Neutrophil (primary cell): Measurements from ENCODE around the gene TNS3.

Experiments used
- H3K27ac ChIP-seq: fragments of 200-600 bp; sonication (generic); 2 replicates; pipeline ENCODE4 v1.5.1; 2016; ENCODE audit warnings: mild to moderate bottlenecking, moderate library complexity
- H3K27me3 ChIP-seq: fragments of 200-600 bp; sonication (generic); 2 replicates; pipeline ENCODE4 v1.6.0; 2016; ENCODE audit warnings: mild to moderate bottlenecking
- H3K36me3 ChIP-seq: fragments of 200-600 bp; sonication (generic); 2 replicates; pipeline ENCODE4 v1.5.1; 2017
- H3K4me1 ChIP-seq, 2 experiments: fragments of 200-600 bp in 1 of 2; sonication (generic) in 1 of 2; 1 replicate in 1 of 2; 2 replicates in 1 of 2; pipeline versions ENCODE4 v1.5.1 to v1.6.1; 2013 to 2016; ENCODE audit warnings: low read depth in 1 of 2, low read length in 1 of 2, mild to moderate bottlenecking in 1 of 2, moderate library complexity in 1 of 2; ENCODE audit not compliant: control insufficient read depth in 1 of 2, insufficient read depth in 1 of 2
- H3K4me3 ChIP-seq, 2 experiments: fragments of 200-600 bp in 1 of 2; sonication (generic) in 1 of 2; 1 replicate in 1 of 2; 2 replicates in 1 of 2; pipeline ENCODE4 v1.5.1; 2013 to 2016; ENCODE audit warnings: low read depth in 1 of 2, low read length in 1 of 2, mild to moderate bottlenecking in 1 of 2, moderate library complexity in 1 of 2
- H3K9me3 ChIP-seq: fragments of 200-600 bp; sonication (generic); 2 replicates; pipeline ENCODE4 v1.5.1; 2016
- TF ChIP-seq, protein P1 (sequence below): fragments of 200-600 bp; sonication (generic); IDR thresholded peaks from 2 replicates; pipeline ENCODE4 v1.5.1; 2016; ENCODE audit warnings: antibody characterized with exemption

The TNS3 gene

DNA sequence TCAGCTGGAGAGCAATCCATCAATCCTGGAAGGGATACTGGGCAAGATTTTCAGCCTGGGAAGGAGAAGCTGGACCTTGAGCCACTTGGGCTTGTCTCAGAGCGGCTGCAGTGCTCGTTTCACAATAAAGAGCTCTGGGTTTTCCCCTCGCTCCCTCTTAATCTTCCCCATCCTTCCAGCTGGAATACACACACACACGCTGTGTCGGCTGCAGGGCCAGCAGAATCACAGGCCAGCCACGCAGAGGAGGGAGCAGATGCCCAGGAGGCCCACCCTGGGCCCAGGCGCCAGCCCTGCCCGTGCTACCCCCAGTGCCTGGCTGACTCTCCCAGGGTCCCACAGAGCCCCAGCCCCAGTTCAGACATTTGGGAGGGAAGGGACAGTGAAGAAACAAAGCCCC is 255.1 kb downstream of the TNS3 start:
- Histone ChIP-seq H3K4me1 (no peaks in the 10 kb centered on the region), H3K4me3 (no peak overlapping the region), H3K27ac (no peak overlapping the region), H3K9me3 (no peaks in the 10 kb centered on the region), H3K27me3 (no peaks in the 10 kb centered on the region), H3K36me3 (no peaks in the 10 kb centered on the region)
- TF ChIP-seq, protein P1, sequence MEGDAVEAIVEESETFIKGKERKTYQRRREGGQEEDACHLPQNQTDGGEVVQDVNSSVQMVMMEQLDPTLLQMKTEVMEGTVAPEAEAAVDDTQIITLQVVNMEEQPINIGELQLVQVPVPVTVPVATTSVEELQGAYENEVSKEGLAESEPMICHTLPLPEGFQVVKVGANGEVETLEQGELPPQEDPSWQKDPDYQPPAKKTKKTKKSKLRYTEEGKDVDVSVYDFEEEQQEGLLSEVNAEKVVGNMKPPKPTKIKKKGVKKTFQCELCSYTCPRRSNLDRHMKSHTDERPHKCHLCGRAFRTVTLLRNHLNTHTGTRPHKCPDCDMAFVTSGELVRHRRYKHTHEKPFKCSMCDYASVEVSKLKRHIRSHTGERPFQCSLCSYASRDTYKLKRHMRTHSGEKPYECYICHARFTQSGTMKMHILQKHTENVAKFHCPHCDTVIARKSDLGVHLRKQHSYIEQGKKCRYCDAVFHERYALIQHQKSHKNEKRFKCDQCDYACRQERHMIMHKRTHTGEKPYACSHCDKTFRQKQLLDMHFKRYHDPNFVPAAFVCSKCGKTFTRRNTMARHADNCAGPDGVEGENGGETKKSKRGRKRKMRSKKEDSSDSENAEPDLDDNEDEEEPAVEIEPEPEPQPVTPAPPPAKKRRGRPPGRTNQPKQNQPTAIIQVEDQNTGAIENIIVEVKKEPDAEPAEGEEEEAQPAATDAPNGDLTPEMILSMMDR, result no peak

DNA sequence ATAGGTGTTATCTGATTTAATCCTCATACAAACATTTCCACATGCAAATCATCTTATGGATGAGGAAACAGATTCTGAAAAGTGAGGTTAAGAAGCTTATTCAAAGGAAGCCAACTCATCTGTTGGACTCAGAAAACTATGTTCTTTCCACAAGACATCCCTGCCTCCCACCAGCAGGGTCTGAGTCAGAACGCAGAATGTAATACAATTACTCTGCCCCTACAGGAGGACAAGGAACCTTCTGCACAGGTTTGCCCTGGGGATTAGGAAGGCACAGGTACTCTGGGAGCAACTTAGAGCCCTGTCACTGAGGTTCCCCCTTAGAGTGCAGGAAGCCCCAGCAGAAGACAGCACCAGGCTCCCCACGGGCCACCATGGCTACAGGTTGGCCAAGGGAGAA is 255.7 kb downstream of the TNS3 start:
- H3K27ac ChIP-seq, result no peak overlapping the region
- no peaks in the 10 kb centered on the region for H3K27me3 ChIP-seq
- TF ChIP-seq, protein P1, result no peak
- H3K9me3 ChIP-seq, result no peaks in the 10 kb centered on the region
- no peaks in the 10 kb centered on the region for H3K36me3 ChIP-seq
- no peak overlapping the region for H3K4me3 ChIP-seq
- H3K4me1 ChIP-seq, result no peaks in the 10 kb centered on the region

DNA sequence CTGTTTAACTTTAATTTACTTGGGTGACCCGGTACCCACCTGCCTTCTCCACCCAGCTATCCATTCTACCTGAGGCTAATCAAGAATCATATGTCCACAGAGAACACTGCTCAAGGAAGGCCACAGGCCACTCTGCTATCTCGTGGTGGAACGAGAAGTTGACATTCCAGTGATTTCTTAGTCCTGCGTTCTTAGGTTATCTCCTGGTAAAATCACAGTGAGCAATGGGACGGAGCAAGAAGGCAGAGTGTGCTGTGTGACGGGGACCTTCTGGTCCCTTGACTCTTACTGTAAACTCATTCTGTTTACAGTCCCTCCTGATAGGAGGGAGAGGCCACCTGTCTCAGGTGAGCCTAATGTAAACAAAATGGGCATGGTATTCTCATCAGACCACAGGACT is 256.6 kb downstream of the TNS3 start:
- Histone ChIP-seq H3K27me3 (no peaks in the 10 kb centered on the region), H3K36me3 (no peaks in the 10 kb centered on the region), H3K27ac (no peak overlapping the region), H3K9me3 (no peaks in the 10 kb centered on the region), H3K4me1 (no peaks in the 10 kb centered on the region), H3K4me3 (no peak overlapping the region)
- TF ChIP-seq, protein P1, result no peak

DNA sequence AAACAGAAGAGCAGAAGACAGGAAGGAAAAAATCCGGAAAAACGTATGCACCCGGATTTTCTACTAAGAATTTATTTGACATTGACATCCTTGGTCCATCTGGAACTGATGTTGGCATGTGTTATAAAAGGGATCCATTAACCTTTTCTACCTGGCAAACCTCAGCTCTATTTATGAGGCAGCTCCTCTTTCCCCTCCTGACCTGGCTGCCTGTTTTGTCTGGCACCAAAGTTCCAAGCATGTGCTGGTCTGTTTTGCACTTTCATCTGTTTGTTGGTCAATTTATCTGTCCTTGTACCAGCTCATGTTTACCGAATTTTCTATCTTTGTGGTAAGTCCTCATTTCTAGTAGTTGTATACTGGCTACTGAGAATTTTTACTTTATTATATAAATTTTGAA is 258.0 kb downstream of the TNS3 start:
- Histone ChIP-seq H3K36me3 (no peaks in the 10 kb centered on the region), H3K4me3 (no peak overlapping the region), H3K27me3 (no peaks in the 10 kb centered on the region), H3K9me3 (no peaks in the 10 kb centered on the region), H3K27ac (no peak overlapping the region), H3K4me1 (no peaks in the 10 kb centered on the region)
- TF ChIP-seq, protein P1, result no peak

DNA sequence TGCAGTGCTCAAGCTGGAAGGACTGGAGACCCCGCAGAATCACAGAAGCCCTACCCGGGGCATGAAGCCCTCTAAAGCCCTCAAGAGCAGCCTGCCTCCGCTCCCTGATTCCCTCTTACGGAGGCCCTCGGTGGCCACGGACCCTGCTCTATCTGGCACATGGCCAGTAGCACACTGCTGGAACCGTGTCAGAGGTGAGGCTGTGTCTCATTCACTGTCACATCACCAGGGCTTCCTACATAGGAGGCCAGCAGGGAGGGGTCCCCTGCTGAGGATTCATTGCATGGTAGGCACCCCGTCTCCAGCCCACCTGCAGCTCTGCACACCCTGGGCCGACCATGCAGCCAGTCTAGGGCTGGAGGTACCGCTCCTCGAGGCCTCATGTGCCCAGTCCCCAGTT is 259.2 kb downstream of the TNS3 start:
- no peak overlapping the region for H3K27ac ChIP-seq
- H3K4me3 ChIP-seq, result no peak overlapping the region
- no peaks in the 10 kb centered on the region for H3K27me3 ChIP-seq
- H3K9me3 ChIP-seq, result no peaks in the 10 kb centered on the region
- TF ChIP-seq, protein P1, result no peak
- H3K4me1 ChIP-seq, result no peaks in the 10 kb centered on the region
- H3K36me3 ChIP-seq, result no peaks in the 10 kb centered on the region

DNA sequence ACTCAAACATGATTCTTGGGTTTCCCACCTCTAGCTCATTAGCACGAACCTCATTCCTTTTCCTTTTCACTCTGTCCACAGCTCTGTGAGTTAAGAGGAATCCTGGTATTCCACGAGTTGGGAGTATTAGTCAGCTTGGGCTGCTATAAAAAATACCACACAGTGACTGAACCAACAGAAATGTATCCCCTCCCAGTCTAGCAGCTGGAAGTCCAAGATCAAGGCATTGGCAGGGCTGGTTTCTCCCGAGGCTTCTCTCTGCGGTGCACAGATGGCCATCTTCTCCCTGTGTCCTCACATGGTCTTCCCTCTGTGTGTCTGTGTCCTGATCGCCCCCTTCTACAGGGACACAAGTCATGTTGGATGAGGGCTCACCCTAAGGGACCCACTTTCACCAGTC is 261.6 kb downstream of the TNS3 start:
- no peak overlapping the region for H3K4me3 ChIP-seq

More for the DNA sequence above, 261.6 kb downstream of the TNS3 start:
- Histone ChIP-seq H3K9me3 (no peaks in the 10 kb centered on the region), H3K36me3 (no peaks in the 10 kb centered on the region), H3K27me3 (no peaks in the 10 kb centered on the region), H3K4me1 (no peaks in the 10 kb centered on the region), H3K27ac (no peak overlapping the region)
- TF ChIP-seq, protein P1, result no peak
